HG03521 (cell line): ENCODE measurements around the gene NUP98.

ENCODE experiments used
- ATAC-seq: cut with Tn5 transposase; IDR thresholded peaks from one replicate; pipeline ENCODE4 v1.9.1; 2021; ENCODE audit warnings: mild to moderate bottlenecking, moderate library complexity; ENCODE audit not compliant: unreplicated experiment

NUP98 gene

GRCh38 chr11:3738723-3739122, 58.6 kb downstream of the NUP98 start:
- ATAC-seq: no peak

GRCh38 chr11:3738241-3738640, 59.1 kb downstream of the NUP98 start:
- no peak for ATAC-seq

- no peak for ATAC-seq
Observed at GRCh38 chr11:3737386-3737933, 59.9 kb downstream of the NUP98 start.

- no peak for ATAC-seq
Observed at GRCh38 chr11:3736816-3737215, 60.5 kb downstream of the NUP98 start.

- ATAC-seq: no peak
Observed at GRCh38 chr11:3735827-3736226, 61.5 kb downstream of the NUP98 start.

GRCh38 chr11:3732671-3733436, 64.5 kb downstream of the NUP98 start:
- no peak for ATAC-seq

GRCh38 chr11:3723014-3723708, 74.2 kb downstream of the NUP98 start:
- ATAC-seq: no peak

GRCh38 chr11:3722100-3722499, 75.3 kb downstream of the NUP98 start:
- no peak for ATAC-seq

- ATAC-seq: no peak
Observed at GRCh38 chr11:3720997-3721396, 76.4 kb downstream of the NUP98 start.

GRCh38 chr11:3712274-3712673, 85.1 kb downstream of the NUP98 start:
- no peak for ATAC-seq

- no peak for ATAC-seq
Observed at GRCh38 chr11:3710485-3711259, 86.7 kb downstream of the NUP98 start.

GRCh38 chr11:3709977-3710376, 87.4 kb downstream of the NUP98 start:
- no peak for ATAC-seq

GRCh38 chr11:3707176-3707575, 90.2 kb downstream of the NUP98 start:
- no peak for ATAC-seq

GRCh38 chr11:3703383-3703782, 94.0 kb downstream of the NUP98 start:
- no peak for ATAC-seq

- ATAC-seq: no peak
Observed at GRCh38 chr11:3700910-3701309, 96.4 kb downstream of the NUP98 start.

GRCh38 chr11:3700410-3700809, 96.9 kb downstream of the NUP98 start:
- no peak for ATAC-seq

- no peak for ATAC-seq
Observed at GRCh38 chr11:3686751-3687150, 110.6 kb downstream of the NUP98 start.

- no peak for ATAC-seq
Observed at GRCh38 chr11:3685923-3686322, 111.4 kb downstream of the NUP98 start.

GRCh38 chr11:3684819-3685172, 112.6 kb downstream of the NUP98 start:
- no peak for ATAC-seq

- ATAC-seq: no peak
Observed at GRCh38 chr11:3684129-3684818, 113.1 kb downstream of the NUP98 start.

- no peak for ATAC-seq
Observed at GRCh38 chr11:3683039-3683438, 114.3 kb downstream of the NUP98 start.
